A549 (cell line): ENCODE results near the gene STIMATE. TPM values are rescaled to one million over a fixed set of nuclear protein-coding genes. Genes with fewer than 3 reads are reported as not detected.

Experiments
- ATAC-seq, 2 experiments: fragments of 200-7000 bp in 1 of 2; fragments of >200 bp in 1 of 2; cut with Nextera tagmentation in 1 of 2; cut with Tn5 transposase in 1 of 2; 3 replicates each; pipeline versions ENCODE4 v1.8.0 to v1.9.1; 2018 to 2020; ENCODE audit warnings: mild to moderate bottlenecking in 1 of 2, moderate library complexity in 1 of 2
- CTCF ChIA-PET: fragments of 300-600 bp; sonication (Branson Sonifier 250); formaldehyde crosslinking; extraction: SDS; loops from one replicate; lab custom pipeline; 2021; ENCODE audit warnings: antibody characterized with exemption, inconsistent platforms; lab: Yijun Ruan, JAX
- POLR2A ChIA-PET: fragments of 350-600 bp; formaldehyde crosslinking; extraction: SDS; loops from one replicate; lab custom pipeline; 2021; ENCODE audit warnings: antibody characterized with exemption, inconsistent platforms; lab: Yijun Ruan, JAX
- DNase-seq, 2 experiments: peaks; one replicate each; pipeline versions ENCODE4 v3.0.0 to v3.0.0-alpha.2; 2011 to 2016; ENCODE audit warnings: low read depth in 1 of 2, low spot score in 1 of 2
- FAIRE-seq: peaks from 2 replicates; lab custom pipeline; 2011; peaks lifted over from hg19 to GRCh38; lab: Jason Lieb, UNC
- H3K27ac ChIP-seq, 2 experiments: fragments of >200 bp; sonication (Bioruptor Twin); formaldehyde crosslinking; 3 replicates each; pipeline ENCODE4 v1.5.1; 2016 to 2017
- H3K4me1 ChIP-seq: fragments of >200 bp; sonication (Bioruptor Twin); formaldehyde crosslinking; 3 replicates; pipeline ENCODE4 v1.6.1; 2016
- H3K4me2 ChIP-seq: fragments of >200 bp; sonication (Bioruptor Twin); formaldehyde crosslinking; 3 replicates; pipeline ENCODE4 v1.6.1; 2016
- H3K4me3 ChIP-seq: fragments of >200 bp; sonication (Bioruptor Twin); formaldehyde crosslinking; 3 replicates; pipeline ENCODE4 v1.5.1; 2016
- H3K9me3 ChIP-seq: fragments of >200 bp; sonication (Bioruptor Twin); formaldehyde crosslinking; 3 replicates; pipeline ENCODE4 v1.6.1; 2016
- CBX8 ChIP-seq: fragments of 200-600 bp; sonication (generic); IDR thresholded peaks from 2 replicates; pipeline ENCODE4 v1.6.1; 2016
- EHMT2 ChIP-seq: fragments of 200-600 bp; sonication (generic); IDR thresholded peaks from 2 replicates; pipeline ENCODE4 v1.6.1; 2016; ENCODE audit warnings: antibody characterized with exemption, low read depth, mild to moderate bottlenecking, moderate library complexity
- HDAC2 ChIP-seq: fragments of 200-600 bp; sonication (generic); IDR thresholded peaks from 2 replicates; pipeline ENCODE4 v1.6.1; 2016
- HEYL ChIP-seq: fragments of 250-450 bp; sonication (Bioruptor Pico); IDR thresholded peaks from 2 replicates; pipeline ENCODE4 v1.8.0; 2021; ENCODE audit warnings: mild to moderate bottlenecking, moderate library complexity
- HMGXB4 ChIP-seq: fragments of 250-450 bp; sonication (Bioruptor Pico); IDR thresholded peaks from 2 replicates; pipeline ENCODE4 v1.5.0; 2021; ENCODE audit warnings: mild to moderate bottlenecking, moderate library complexity, borderline replicate concordance
- HOXB5 ChIP-seq: fragments of 250-450 bp; sonication (Bioruptor Pico); IDR thresholded peaks from 2 replicates; pipeline ENCODE4 v1.5.0; 2020; ENCODE audit warnings: mild to moderate bottlenecking, moderate library complexity
- JUN ChIP-seq, 2 experiments: fragments of >200 bp; sonication (Bioruptor Twin); formaldehyde crosslinking; IDR thresholded peaks; 2 replicates in 1 of 2; 3 replicates in 1 of 2; pipeline ENCODE4 v1.6.1; 2016 to 2017
- KDM1A ChIP-seq: fragments of 200-600 bp; sonication (generic); IDR thresholded peaks from 2 replicates; pipeline ENCODE4 v1.6.1; 2016; ENCODE audit warnings: low read depth, mild to moderate bottlenecking
- MAZ ChIP-seq: fragments of 150-350 bp; IDR thresholded peaks from 2 replicates; pipeline ENCODE4 v1.6.1; 2014; ENCODE audit warnings: antibody characterized with exemption, low read depth, low read length, borderline replicate concordance
- NR3C1 ChIP-seq: fragments of >200 bp; sonication (Bioruptor Twin); formaldehyde crosslinking; IDR thresholded peaks from 3 replicates; pipeline ENCODE4 v1.6.1; 2017
- POLR2A ChIP-seq: IDR thresholded peaks from 2 replicates; pipeline ENCODE4 v1.6.1; 2012; ENCODE audit warnings: mild to moderate bottlenecking, low read length
- RAD21 ChIP-seq, 2 experiments: fragments of >200 bp in 1 of 2; sonication (Bioruptor Twin) in 1 of 2; formaldehyde crosslinking in 1 of 2; IDR thresholded peaks in 1 of 2; conservative IDR thresholded peaks in 1 of 2; 2 replicates in 1 of 2; 3 replicates in 1 of 2; pipeline ENCODE4 v1.6.1; 2012 to 2018; ENCODE audit warnings: inconsistent platforms in 1 of 2
- RFX5 ChIP-seq: fragments of 450-650 bp; IDR thresholded peaks from 2 replicates; pipeline ENCODE4 v1.7.1; 2014; ENCODE audit warnings: antibody characterized with exemption, mild to moderate bottlenecking, moderate library complexity
- SMC3 ChIP-seq: fragments of >200 bp; sonication (Bioruptor Twin); formaldehyde crosslinking; IDR thresholded peaks from 3 replicates; pipeline ENCODE4 v1.6.1; 2018; ENCODE audit warnings: inconsistent platforms
- ZC3H11A ChIP-seq: fragments of 450-650 bp; IDR thresholded peaks from 2 replicates; pipeline ENCODE4 v1.6.1; 2014; ENCODE audit warnings: antibody characterized with exemption, mild to moderate bottlenecking
- ZFP36 ChIP-seq: fragments of 450-650 bp; IDR thresholded peaks from 2 replicates; pipeline ENCODE4 v1.6.1; 2014; ENCODE audit warnings: borderline replicate concordance; ENCODE audit not compliant: partially characterized antibody
- ZSCAN20 ChIP-seq: fragments of 250-450 bp; sonication (Bioruptor Pico); IDR thresholded peaks from 2 replicates; pipeline ENCODE4 v1.8.0; 2022; ENCODE audit warnings: mild to moderate bottlenecking, moderate library complexity
- WGBS: methylation state at CpG from one replicate; pipeline ENCODE4 v1.1.6; 2017; ENCODE audit errors: missing lambda C conversion rate; 5-methylcytosine and 5-hydroxymethylcytosine counted together
- polyA minus RNA-seq: library from RNA; depleted of rRNA, polyadenylated mRNA; stranded (reverse); fragments of >200 nt; gene quantifications from 2 replicates; pipeline ENCODE4 v1.2.3, GENCODE V29; 2011; rRNA and poly(A)+ RNA removed
- polyA plus RNA-seq, 4 experiments: library from polyadenylated mRNA; depleted of rRNA in 3 of 4; stranded (reverse); fragments of >200 nt; fragmentation: RNase III in 1 of 4; extraction: RNeasy Plus Mini Kit Qiagen cat#74134 plus additional on column Dnase treatment in 1 of 4; gene quantifications; 2 replicates in 3 of 4; 3 replicates in 1 of 4; pipeline ENCODE4 v1.2.3, GENCODE V29; 2011 to 2017
- TF ChIP-seq, protein P1 (sequence below): fragments of >200 bp; sonication (Bioruptor Twin); formaldehyde crosslinking; IDR thresholded peaks from 3 replicates; pipeline ENCODE4 v1.5.1; 2016
- TF ChIP-seq, protein P2 (sequence below): fragments of 200-600 bp; sonication (generic); IDR thresholded peaks from 2 replicates; pipeline ENCODE4 v1.6.1; 2016; ENCODE audit warnings: antibody characterized with exemption, mild to moderate bottlenecking, moderate library complexity
- TF ChIP-seq, protein P3 (sequence below): fragments of 450-650 bp; IDR thresholded peaks from 2 replicates; pipeline ENCODE4 v1.6.1; 2014; ENCODE audit warnings: antibody characterized with exemption

STIMATE gene
- polyA plus RNA-seq (2011; rRNA removed), result 5.0 and 5.2 TPM in 2 replicates
- polyA plus RNA-seq (2012; cell fraction: cytosol; rRNA removed), result 8.8 and 9.9 TPM in 2 replicates
- 17.6 and 18.6 TPM in 2 replicates for polyA plus RNA-seq (2012; cell fraction: nucleus; rRNA removed)
- 5.5 to 7.6 TPM (median 7.2 TPM) in 3 replicates for polyA plus RNA-seq (2017; fragmentation: RNase III; extraction: RNeasy Plus Mini Kit Qiagen cat#74134 plus additional on column Dnase treatment)
- polyA minus RNA-seq, result 9.4 and 9.5 TPM in 2 replicates

DNA sequence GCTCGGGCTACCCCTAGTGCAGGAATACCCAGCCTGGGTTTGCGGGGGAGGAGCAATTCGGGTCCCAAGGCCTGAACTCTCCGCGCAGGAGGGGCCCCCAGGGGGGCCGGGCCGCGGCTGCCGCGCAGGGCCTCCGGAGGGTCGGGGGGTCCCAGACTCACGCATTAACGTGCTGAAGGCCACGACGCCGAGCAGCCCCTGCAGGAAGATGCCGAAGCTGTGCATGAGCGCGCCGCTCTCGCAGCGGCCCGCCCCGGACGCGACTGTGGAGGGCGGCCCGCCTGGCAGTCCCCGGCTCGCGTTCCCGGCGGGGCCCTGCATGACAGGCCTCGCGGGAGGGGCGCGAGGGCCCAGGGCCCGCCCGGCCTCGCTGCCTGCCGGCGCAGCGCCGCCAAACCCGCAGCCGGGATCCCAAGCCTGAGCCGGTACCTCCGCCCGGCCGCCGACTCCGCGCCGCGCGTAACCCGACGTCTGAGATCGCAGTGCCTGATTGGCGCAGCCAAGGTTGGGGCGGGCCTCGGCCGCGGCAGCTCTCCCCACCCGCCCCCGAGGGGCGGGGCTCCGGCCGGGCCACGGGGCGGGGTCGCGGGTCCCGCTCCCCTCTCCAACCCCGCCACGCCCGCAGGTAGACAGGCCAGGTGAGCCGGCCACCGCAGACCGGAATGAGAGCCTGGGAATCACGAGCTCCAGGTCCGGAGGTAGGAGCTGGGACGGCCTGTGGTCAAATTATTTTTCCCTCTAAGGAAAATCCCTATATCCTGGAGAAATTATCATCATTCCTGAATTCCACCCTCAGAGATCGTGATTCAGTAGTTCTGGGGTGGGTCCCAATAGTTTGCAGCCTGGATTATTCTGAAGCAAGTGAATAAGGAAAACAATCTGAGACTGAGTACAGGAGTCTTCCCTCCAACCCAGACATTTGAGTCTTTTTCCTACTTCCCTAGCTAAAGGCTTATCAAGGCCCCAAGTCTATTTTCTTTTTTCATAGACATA lies at the start of gene STIMATE:
Gene STIMATE, minus strand, starts transcription at position 419 of the 993 bp plus-strand sequence. Its CDS starts 98 bp downstream, at position 321.
- Histone ChIP-seq H3K27ac (peak within 1 kb of the TSS; percentile 73 to 94), H3K4me1 (peaks cover 4% of the 10 kb centered on the region; the same call in 1 of the 3 replicates), H3K9me3 (no peaks in the 10 kb centered on the region), H3K4me2 (peak within 1 kb of the TSS; percentile 84)
- ChIA-PET CTCF (interaction anchor here (0.9 to 1.3 kb wide), 2 partner anchors 11 to 14 kb away, joined by 3 read pairs; no protein-coding TSS in a partner anchor), POLR2A (no interaction called here)
- 0 out of 5 replicates have a peak, but pooled peaks have one; percentile 16 to 37 for TF ChIP-seq JUN (IDR thresholded peaks at IDR 0.05)
- peak; percentile 72 for TF ChIP-seq POLR2A
- TF ChIP-seq EHMT2, result no peak
- TF ChIP-seq, all 56 proteins: peak for 2
- ATAC-seq, result peak; percentile 98 to 99
- no peak for FAIRE-seq
- peak within 1 kb of the TSS; percentile 86 for H3K4me3 ChIP-seq
- DNase-seq, result peak; percentile 60 to 80
- 3% methylated on average over 9 of the region's 85 CpGs for WGBS

DNA sequence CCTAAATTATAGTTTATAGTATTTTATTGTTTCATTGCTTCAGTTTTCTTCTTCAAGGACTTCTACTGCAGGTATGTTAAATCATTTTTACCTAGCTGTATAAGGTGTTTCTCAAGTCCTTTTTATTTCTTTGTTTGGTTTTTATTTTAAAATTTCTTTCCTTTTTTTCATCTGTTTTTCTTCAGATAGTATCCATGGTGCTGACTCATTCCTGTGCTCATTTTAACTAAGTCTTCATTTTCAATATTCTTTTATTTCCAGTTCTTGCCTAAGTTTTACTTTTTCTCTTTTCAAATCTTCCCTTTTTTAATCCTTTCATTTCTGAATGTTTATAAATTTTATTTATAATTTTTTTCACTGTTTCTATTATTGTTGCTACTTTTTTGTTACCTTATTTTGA lies 42.3 kb upstream of the STIMATE start:
- ChIA-PET POLR2A (no interaction called here), CTCF (no interaction called here)
- no peak for FAIRE-seq
- no peak for TF ChIP-seq MAZ
- no peak overlapping the region for H3K4me3 ChIP-seq
- 0 out of 3 replicates have a peak, but pooled peaks cover 3% of the 10 kb centered on the region for H3K4me1 ChIP-seq
- H3K9me3 ChIP-seq, result no peaks in the 10 kb centered on the region
- H3K4me2 ChIP-seq, result no peak overlapping the region
- DNase-seq, result no peak
- no peak for ATAC-seq
- no peak overlapping the region for H3K27ac ChIP-seq

GRCh38 chr3:52934630-52935530 lies 37.5 kb upstream of the STIMATE start:
- CTCF ChIA-PET, result interaction anchor here (0.6 to 1.6 kb wide), 6 partner anchors 8 to 84 kb away, joined by 3 to 6 read pairs (median 4); no protein-coding TSS in a partner anchor
- TF ChIP-seq ZC3H11A (no peak), KDM1A (no peak), HEYL (CRISPR knock-in tag) (no peak), NR3C1 (no peak), ZSCAN20 (CRISPR knock-in tag) (no peak), SMC3 (peak; percentile 51), HOXB5 (CRISPR knock-in tag) (no peak), HMGXB4 (CRISPR knock-in tag) (no peak), RFX5 (no peak), HDAC2 (no peak), CBX8 (no peak), RAD21 (conservative IDR thresholded peaks at IDR 0.05 in 1 of 2, IDR thresholded peaks at IDR 0.05 in 1 of 2) (peak; percentile 34 to 38; a peak in 2 of 5 replicates), EHMT2 (no peak), ZFP36 (no peak)
- TF ChIP-seq, protein P1, sequence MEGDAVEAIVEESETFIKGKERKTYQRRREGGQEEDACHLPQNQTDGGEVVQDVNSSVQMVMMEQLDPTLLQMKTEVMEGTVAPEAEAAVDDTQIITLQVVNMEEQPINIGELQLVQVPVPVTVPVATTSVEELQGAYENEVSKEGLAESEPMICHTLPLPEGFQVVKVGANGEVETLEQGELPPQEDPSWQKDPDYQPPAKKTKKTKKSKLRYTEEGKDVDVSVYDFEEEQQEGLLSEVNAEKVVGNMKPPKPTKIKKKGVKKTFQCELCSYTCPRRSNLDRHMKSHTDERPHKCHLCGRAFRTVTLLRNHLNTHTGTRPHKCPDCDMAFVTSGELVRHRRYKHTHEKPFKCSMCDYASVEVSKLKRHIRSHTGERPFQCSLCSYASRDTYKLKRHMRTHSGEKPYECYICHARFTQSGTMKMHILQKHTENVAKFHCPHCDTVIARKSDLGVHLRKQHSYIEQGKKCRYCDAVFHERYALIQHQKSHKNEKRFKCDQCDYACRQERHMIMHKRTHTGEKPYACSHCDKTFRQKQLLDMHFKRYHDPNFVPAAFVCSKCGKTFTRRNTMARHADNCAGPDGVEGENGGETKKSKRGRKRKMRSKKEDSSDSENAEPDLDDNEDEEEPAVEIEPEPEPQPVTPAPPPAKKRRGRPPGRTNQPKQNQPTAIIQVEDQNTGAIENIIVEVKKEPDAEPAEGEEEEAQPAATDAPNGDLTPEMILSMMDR, result peak; percentile 57
- TF ChIP-seq, protein P2, sequence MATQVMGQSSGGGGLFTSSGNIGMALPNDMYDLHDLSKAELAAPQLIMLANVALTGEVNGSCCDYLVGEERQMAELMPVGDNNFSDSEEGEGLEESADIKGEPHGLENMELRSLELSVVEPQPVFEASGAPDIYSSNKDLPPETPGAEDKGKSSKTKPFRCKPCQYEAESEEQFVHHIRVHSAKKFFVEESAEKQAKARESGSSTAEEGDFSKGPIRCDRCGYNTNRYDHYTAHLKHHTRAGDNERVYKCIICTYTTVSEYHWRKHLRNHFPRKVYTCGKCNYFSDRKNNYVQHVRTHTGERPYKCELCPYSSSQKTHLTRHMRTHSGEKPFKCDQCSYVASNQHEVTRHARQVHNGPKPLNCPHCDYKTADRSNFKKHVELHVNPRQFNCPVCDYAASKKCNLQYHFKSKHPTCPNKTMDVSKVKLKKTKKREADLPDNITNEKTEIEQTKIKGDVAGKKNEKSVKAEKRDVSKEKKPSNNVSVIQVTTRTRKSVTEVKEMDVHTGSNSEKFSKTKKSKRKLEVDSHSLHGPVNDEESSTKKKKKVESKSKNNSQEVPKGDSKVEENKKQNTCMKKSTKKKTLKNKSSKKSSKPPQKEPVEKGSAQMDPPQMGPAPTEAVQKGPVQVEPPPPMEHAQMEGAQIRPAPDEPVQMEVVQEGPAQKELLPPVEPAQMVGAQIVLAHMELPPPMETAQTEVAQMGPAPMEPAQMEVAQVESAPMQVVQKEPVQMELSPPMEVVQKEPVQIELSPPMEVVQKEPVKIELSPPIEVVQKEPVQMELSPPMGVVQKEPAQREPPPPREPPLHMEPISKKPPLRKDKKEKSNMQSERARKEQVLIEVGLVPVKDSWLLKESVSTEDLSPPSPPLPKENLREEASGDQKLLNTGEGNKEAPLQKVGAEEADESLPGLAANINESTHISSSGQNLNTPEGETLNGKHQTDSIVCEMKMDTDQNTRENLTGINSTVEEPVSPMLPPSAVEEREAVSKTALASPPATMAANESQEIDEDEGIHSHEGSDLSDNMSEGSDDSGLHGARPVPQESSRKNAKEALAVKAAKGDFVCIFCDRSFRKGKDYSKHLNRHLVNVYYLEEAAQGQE, result no peak
- TF ChIP-seq, protein P3, sequence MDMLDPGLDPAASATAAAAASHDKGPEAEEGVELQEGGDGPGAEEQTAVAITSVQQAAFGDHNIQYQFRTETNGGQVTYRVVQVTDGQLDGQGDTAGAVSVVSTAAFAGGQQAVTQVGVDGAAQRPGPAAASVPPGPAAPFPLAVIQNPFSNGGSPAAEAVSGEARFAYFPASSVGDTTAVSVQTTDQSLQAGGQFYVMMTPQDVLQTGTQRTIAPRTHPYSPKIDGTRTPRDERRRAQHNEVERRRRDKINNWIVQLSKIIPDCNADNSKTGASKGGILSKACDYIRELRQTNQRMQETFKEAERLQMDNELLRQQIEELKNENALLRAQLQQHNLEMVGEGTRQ, result no peak

More at GRCh38 chr3:52934630-52935530, 37.5 kb upstream of the STIMATE start:
- Histone ChIP-seq H3K9me3 (no peaks in the 10 kb centered on the region), H3K27ac (no peak overlapping the region), H3K4me1 (0 out of 3 replicates have a peak, but pooled peaks cover 3% of the 10 kb centered on the region), H3K4me2 (peak overlapping the region; percentile 29), H3K4me3 (no peak overlapping the region)
- 17% methylated on average over 8 of the region's 8 CpGs for WGBS
- DNase-seq (peak; percentile 47 to 51), FAIRE-seq (peak; percentile 46), ATAC-seq (peak; percentile 93 to 96)
- POLR2A ChIA-PET, result no interaction called here
